Measurements from ENCODE around the gene SLC35G2.

- TF ChIP-seq POLR2A (IDR thresholded peaks at IDR 0.05), result no peak
- TF ChIP-seq, protein P1, sequence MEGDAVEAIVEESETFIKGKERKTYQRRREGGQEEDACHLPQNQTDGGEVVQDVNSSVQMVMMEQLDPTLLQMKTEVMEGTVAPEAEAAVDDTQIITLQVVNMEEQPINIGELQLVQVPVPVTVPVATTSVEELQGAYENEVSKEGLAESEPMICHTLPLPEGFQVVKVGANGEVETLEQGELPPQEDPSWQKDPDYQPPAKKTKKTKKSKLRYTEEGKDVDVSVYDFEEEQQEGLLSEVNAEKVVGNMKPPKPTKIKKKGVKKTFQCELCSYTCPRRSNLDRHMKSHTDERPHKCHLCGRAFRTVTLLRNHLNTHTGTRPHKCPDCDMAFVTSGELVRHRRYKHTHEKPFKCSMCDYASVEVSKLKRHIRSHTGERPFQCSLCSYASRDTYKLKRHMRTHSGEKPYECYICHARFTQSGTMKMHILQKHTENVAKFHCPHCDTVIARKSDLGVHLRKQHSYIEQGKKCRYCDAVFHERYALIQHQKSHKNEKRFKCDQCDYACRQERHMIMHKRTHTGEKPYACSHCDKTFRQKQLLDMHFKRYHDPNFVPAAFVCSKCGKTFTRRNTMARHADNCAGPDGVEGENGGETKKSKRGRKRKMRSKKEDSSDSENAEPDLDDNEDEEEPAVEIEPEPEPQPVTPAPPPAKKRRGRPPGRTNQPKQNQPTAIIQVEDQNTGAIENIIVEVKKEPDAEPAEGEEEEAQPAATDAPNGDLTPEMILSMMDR (IDR thresholded peaks at IDR 0.05), result no peak
These were observed 28.9 kb upstream of the SLC35G2 start for GRCh38 chr3:136789976-136790375.

Measured in body of pancreas (tissue), 4 donors.